Femur (tissue), 1 donor: Measurements from ENCODE around the gene SUPT3H.
"Not testable (repeated sequence)": the region's sequence is repeated elsewhere in the genome, so short reads cannot be mapped to it uniquely, and the experiment has no call there.

Experiments used
- DNase-seq: peaks from one replicate; pipeline ENCODE4 v3.0.0-alpha.2; 2017

SUPT3H gene

DNA sequence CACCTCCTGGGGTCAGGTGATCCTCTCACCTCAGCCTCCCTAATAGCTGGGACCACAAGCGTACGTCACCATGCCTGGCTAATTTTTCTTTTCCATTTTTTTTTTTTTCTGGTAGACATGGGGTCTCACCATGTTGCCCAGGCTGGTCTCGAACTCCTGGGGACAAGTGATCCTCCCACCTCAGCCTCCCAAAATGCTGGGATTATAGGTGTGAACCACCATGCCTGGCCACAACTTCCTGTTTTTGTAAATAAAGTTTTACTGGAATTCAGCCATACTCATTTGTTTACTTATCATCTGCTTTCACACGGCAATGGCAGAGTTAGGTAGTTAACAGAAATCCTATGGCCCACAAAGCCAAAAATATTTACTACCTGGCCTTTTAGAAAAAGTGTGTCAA lies 57.4 kb downstream of the SUPT3H start:
- no peak for DNase-seq

DNA sequence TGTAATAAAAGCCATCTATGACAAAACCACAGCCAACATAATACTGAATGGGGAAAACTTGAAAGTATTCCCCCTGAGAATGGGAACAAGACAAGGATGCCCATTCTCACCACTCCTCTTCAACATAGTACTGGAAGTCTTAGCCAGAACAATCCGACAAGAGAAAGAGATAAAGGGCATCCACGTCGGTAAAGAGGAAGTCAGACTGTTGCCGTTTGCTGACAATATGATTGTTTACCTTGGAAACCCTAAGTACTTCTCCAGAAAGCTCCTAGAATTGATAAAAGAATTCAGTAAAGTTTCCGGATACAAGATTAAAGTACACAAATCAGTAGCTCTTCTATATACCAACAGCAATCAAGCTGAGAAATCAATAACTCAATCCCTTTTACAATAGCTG lies 63.6 kb downstream of the SUPT3H start:
- DNase-seq, result no peak

DNA sequence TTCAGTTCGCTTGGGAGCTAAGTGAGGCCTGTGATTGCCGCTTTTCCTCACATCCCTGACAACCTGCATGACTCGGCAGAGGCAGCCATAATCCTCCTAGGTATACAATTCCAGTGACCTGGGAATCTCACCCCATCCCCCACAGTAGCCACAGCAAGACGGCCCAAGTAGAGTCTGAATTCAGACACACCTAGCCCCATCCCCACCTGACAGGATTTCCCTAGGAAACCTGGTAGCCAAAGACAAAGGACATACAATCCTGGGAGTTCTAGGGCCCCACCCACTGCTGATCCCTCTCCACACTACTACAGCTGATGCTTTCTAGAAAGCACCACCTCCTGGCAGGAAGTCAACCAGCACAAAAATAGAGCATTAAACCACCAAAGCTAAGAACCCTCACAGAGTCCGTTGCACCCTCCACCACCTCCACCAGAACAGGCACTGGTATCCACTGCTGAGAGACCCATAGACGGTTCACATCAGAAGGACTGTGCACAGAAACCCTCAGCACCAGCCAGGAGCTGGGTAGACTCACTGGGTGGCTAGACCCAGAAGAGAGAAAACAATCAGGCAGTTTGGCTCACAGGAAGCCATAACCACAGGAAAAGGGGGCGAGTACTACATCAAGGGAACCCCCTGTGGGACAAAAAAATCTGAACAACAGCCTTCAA lies 67.5 kb downstream of the SUPT3H start:
- no peak for DNase-seq

- no peak for DNase-seq
Measured at GRCh38 chr6:45305546-45305945, 72.2 kb downstream of the SUPT3H start.

DNA sequence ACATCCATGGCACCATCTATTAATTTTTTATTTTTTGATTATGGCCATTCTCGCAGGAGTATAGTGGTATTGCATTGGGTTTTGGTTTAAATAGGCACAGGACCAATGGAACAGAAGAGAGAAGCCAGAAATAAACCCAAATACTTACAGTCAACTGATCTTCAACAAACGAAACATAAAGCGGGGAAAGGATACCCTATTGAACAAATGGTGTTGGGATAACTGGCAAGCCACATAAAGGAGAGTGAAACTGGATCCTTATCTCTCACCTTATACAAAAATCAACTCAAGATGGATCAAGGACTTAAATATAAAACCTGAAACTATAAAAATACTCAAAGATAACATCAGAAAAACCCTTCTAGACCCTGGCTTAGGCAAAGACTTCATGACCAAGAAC lies 74.9 kb downstream of the SUPT3H start:
- DNase-seq, result no peak

GRCh38 chr6:45301348-45302142 lies 76.2 kb downstream of the SUPT3H start:
- DNase-seq, result no peak

GRCh38 chr6:45300736-45301135 lies 77.0 kb downstream of the SUPT3H start:
- DNase-seq, result no peak

GRCh38 chr6:45299096-45299581 lies 78.6 kb downstream of the SUPT3H start:
- no peak for DNase-seq

GRCh38 chr6:45297320-45297719 lies 80.4 kb downstream of the SUPT3H start:
- no peak for DNase-seq

DNA sequence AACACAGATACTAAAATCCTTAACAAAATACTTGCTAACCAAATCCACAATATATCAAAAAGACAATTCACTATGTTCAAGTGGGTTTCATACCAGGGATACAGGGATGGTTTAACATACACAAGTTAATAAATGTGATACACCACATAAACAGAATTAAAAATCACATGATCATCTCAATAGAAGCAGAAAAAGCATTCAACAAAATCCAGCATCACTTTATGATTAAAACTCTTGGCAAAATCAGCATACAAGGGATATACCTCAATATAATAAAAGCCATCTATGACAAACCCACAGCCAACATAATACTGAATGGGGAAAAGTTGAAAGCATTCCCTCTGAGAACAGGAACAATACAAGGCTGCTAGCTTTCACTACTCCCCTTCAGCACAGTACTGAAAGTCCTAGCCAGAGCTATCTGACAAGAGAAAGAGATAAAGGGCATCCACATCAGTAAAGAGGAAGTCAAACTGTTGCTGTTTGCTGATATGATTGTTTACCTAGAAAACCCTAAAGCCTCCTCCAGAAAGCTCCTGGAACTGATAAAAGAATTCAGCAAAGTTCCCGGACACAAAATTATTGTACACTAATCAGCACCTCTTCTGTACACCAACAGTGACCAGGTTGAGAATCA lies 83.6 kb downstream of the SUPT3H start:
- not testable (repeated sequence) for DNase-seq

DNA sequence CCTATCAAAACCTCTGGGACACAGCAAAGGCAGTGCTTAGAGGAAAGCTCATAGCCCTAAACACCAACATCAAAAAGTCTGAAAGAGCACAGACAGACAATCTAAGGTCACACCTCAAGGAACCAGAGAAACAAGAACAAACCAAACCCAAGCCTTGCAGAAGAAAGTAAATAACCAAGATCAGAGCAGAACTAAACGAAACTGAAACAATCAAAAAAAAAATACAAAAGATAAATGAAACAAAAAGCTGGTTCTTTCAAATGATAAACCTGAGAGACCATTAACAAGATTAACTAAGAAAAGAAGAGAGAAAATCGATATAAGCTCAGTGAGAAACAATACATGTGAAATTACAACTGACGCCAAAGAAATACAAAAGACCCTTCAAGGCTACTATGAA lies 84.4 kb downstream of the SUPT3H start:
- DNase-seq, result no peak

DNA sequence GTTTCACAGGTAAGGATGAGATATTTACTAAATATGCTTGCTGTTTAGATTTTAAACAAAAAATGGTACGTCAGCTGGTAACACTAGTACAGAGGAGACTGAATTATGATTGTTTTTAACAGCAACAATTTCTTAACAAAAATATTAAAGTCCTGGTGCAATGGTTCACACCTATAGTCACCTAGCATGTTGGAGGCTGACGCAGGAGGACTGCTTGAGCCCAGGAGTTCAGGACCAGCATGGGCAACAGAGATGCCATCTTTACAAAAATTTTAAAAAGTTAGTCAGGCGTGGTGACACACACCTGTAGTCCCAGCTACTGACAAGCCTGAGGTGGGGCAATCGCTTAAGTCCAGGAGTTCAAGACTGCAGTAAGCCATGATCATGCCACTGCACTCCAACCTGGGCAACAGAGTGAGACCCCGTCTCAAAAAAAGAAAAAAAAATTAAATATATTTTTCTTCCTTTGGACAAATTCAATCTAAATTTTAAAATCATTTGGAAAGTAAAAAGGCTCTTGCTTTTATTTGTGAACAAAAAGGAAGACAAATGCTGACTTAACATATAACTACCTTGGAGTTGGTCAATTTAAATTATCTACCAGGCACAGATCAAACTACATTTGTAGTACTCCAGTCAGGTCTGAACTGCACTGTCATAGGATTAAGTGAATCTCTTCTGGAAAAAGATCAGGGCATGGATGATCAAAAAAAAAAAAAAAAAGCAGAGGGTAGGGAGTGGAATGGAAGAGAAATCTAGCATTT lies 87.8 kb downstream of the SUPT3H start:
- DNase-seq, result no peak

DNA sequence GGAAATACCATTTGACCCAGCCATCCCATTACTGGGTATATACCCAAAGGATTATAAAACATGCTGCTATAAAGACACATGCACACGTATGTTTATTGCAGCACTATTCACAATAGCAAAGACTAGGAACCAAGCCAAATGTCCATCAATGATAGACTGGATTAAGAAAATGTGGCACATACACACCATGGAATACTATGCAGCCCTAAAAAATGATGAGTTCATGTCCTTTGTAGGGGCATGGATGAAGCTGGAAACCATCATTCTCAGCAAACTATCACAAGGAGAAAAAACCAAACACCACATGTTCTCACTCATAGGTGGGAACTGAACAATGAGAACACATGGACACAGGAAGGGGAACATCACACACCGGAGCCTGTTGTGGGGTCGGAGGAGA lies 91.0 kb downstream of the SUPT3H start:
- DNase-seq, result not testable (repeated sequence)

GRCh38 chr6:45278367-45278766 lies 99.4 kb downstream of the SUPT3H start:
- DNase-seq, result no peak

DNA sequence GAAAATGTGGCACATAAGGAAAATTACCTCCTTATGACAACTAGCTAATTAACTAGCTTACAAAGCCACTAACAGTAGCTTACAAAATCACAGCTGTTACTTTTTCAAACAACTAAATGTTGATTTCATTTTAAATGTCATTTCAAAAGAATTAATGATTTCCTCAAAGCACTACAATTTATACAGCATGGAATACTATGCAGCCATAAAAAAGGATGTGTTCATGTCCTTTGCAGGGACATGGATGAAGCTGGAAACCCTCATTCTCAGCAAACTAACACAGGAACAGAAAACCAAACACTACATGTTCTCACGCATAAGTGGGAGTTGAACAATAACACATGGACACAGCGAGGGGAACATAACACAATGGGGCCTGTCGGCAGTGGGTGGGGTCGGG lies 100.0 kb downstream of the SUPT3H start:
- DNase-seq, result not testable (repeated sequence)

- DNase-seq, result no peak
Measured at GRCh38 chr6:45275358-45275757, 102.4 kb downstream of the SUPT3H start.

- no peak for DNase-seq
Measured at GRCh38 chr6:45272626-45273025, 105.1 kb downstream of the SUPT3H start.

DNA sequence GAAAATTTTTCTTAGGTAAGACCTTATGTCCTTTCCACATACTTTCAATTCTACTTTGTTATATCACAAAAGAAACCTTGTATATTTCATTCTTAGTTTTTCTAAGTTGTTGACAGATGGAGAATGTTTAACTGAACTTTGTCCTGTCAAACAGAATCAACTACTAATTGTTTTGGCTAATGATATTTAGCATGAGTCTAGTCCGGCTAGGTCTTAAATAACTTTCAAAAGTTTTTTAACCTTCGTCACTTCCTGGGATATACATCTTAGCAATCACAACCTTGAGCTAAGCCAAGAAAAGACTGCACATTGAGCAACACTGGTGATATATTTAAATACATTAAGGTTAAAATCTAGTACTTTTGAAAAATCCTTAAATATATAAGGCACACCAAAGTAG lies 112.5 kb downstream of the SUPT3H start:
- no peak for DNase-seq

GRCh38 chr6:45260696-45261095 lies 117.0 kb downstream of the SUPT3H start:
- no peak for DNase-seq

DNA sequence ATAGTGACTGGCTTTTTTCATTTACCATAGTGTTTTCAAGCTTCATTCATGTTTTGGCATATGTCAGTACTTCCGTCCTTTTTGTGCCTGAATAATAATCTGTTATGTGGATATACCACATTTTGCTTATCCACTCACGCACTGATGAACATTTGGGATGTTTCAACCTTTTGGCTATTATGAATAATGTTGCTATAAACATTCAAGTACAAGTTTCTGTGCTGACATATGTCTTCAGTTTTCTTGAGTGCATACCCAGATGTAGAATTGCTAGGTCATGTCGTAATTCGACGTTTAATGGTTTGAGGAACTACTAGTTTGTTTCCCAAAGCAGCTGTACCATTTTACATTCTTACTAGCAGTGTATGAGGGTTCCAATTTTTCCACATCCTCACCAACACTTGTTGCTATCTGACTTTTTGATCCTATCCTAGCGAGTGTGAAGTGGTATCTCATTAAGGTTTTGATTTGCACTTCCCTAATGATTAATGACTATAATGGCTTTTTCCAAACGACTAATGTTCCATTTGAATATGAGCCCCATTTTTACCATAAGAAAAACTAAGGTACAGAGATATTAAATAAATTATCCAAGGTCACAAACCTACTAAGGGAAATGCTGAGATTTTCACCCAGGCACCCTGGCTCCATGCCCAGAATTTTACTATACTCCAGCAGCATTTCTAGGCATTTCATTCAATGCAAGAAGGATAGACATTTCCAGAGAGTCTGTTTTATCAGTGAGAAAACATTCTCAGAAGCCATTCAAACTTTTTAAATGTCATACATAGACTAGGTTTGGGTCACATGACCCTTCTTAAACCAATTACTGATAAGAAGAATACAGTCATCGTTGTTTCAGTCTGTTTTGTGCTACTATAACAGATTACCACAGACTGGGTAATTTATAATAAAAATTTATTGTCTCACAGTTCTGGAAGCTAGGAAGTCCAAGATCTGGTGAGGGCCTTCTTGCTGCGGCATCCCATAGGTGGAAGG lies 120.7 kb downstream of the SUPT3H start:
- DNase-seq, result no peak

DNA sequence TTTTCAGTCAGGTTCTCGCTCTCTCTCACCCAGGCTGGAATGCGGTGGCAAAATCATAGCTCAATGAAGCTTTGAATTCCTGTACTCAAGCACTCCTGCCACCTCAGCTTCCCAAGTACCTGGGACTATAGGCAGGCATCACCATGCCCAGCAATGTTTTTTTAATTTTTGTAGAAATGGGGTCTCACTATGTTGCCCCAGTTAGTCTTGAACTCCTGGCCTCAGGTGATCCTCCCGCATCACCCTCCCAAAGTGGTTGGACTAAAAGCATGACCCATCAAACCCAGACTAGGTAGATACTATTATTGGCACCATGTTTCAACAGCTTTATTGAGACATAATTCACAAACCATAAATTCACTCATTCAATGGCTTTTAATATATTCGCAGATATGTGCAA lies 122.3 kb downstream of the SUPT3H start:
- DNase-seq, result no peak

DNA sequence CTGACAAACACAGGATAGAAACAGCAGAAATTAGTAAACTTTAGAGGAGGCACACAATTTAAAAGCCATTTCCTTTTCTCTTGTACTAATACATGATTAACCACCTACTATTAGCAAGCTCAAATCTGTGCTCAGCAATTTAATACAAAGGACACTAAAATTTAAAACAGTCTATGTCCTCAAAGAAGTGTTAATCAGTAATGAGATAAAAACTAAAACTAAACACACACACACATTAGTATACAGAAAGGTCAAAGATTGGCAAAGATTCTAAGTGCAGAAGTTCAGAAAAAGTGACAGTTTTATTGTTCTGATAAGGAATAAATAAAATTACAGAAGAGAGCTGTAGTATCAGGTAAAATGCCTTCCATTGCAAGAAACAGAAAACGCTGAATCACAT lies 123.5 kb downstream of the SUPT3H start:
- DNase-seq, result no peak
